ENCODE measurements around the gene JCAD.
"Not testable (repeated sequence)": the region's sequence is repeated elsewhere in the genome, so short reads cannot be mapped to it uniquely, and the experiment has no call there.

JCAD gene

GRCh38 chr10:30059209-30060107 lies at the start of gene JCAD:
TSS of gene JCAD (minus strand) at chr10:30059586. CDS start at chr10:30047812, 11,774 bp downstream.
- DNase-seq: peak; percentile 39

- no peak for DNase-seq
Measured at GRCh38 chr10:30106987-30107386, 47.6 kb upstream of the JCAD start.

GRCh38 chr10:30103595-30104320 lies 44.4 kb upstream of the JCAD start:
- no peak for DNase-seq

GRCh38 chr10:30099706-30100105 lies 40.3 kb upstream of the JCAD start:
- DNase-seq: not testable (repeated sequence)

- no peak for DNase-seq
Measured at GRCh38 chr10:30099101-30099500, 39.7 kb upstream of the JCAD start.

GRCh38 chr10:30098629-30099028 lies 39.2 kb upstream of the JCAD start:
- DNase-seq: no peak

GRCh38 chr10:30096564-30096963 lies 37.2 kb upstream of the JCAD start:
- no peak for DNase-seq

GRCh38 chr10:30095631-30096422 lies 36.4 kb upstream of the JCAD start:
- DNase-seq: no peak

- no peak for DNase-seq
Measured at GRCh38 chr10:30094601-30095000, 35.2 kb upstream of the JCAD start.

GRCh38 chr10:30093303-30093950 lies 34.0 kb upstream of the JCAD start:
- DNase-seq: no peak

GRCh38 chr10:30092151-30092790 lies 32.9 kb upstream of the JCAD start:
- DNase-seq: no peak

GRCh38 chr10:30091136-30091535 lies 31.8 kb upstream of the JCAD start:
- no peak for DNase-seq

GRCh38 chr10:30088178-30088577 lies 28.8 kb upstream of the JCAD start:
- peak; percentile 8 for DNase-seq

GRCh38 chr10:30083934-30084333 lies 24.5 kb upstream of the JCAD start:
- no peak for DNase-seq

GRCh38 chr10:30081182-30081581 lies 21.8 kb upstream of the JCAD start:
- no peak for DNase-seq

- no peak for DNase-seq
Measured at GRCh38 chr10:30080161-30080560, 20.8 kb upstream of the JCAD start.

- DNase-seq: no peak
Measured at GRCh38 chr10:30079408-30079807, 20.0 kb upstream of the JCAD start.

- DNase-seq: no peak
Measured at GRCh38 chr10:30075481-30075880, 16.1 kb upstream of the JCAD start.

GRCh38 chr10:30074933-30075332 lies 15.5 kb upstream of the JCAD start:
- no peak for DNase-seq

- no peak for DNase-seq
Measured at GRCh38 chr10:30074090-30074489, 14.7 kb upstream of the JCAD start.

GRCh38 chr10:30073767-30074060 lies 14.3 kb upstream of the JCAD start:
- no peak for DNase-seq

- DNase-seq: no peak
Measured at GRCh38 chr10:30073045-30073766, 13.8 kb upstream of the JCAD start.

Measured in NCI-H69 (cell line).